Measurements from ENCODE around the gene SIVA1.

Gene SIVA1

DNA sequence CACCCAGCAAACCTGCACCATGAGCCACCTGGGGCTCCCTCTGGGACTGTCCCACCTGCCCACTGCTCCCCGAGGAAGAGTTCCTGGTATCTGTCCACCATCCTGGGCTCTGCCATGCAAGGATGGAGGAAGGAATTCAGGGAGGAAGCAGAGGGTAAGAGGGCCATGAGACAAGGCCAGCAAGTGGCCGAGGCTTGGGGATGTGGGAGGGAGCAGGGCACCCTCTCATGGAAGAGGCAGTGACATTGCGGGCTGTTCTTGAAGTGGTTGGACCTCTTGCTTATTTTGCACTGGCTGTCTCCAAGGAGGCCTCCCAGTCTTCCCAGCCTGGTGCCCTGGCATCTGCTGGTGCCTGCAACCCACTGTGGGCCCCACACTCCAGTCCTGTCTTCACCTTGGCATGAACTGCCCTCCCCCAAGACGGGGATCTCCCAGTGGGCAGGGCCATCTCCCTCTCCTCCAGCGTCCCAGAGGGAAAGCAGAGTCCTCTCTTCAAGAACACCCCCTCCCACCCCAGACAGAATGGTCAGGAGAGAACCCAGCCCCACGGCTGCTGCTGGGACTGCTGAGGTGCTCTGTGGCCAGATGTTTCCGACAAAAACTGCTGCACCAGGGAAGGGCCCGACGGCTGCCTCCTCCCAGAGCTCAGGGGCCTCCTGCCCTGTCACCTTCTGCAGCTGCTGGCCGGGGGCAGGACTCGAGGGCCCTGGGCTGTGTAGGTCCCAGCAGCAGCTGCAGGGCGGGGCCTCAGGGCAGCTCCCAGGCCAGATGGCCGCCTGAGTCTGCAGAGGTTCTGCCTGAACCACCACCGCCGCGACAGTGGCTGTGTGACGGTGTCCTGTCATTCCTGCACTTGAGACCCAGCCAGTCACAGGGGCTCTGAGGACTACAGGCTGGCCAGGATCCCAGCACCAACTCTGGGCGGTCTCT, 44.4 kb downstream of the SIVA1 start:
- DNase-seq (ENCODE audit: low spot score) = no peak

DNA sequence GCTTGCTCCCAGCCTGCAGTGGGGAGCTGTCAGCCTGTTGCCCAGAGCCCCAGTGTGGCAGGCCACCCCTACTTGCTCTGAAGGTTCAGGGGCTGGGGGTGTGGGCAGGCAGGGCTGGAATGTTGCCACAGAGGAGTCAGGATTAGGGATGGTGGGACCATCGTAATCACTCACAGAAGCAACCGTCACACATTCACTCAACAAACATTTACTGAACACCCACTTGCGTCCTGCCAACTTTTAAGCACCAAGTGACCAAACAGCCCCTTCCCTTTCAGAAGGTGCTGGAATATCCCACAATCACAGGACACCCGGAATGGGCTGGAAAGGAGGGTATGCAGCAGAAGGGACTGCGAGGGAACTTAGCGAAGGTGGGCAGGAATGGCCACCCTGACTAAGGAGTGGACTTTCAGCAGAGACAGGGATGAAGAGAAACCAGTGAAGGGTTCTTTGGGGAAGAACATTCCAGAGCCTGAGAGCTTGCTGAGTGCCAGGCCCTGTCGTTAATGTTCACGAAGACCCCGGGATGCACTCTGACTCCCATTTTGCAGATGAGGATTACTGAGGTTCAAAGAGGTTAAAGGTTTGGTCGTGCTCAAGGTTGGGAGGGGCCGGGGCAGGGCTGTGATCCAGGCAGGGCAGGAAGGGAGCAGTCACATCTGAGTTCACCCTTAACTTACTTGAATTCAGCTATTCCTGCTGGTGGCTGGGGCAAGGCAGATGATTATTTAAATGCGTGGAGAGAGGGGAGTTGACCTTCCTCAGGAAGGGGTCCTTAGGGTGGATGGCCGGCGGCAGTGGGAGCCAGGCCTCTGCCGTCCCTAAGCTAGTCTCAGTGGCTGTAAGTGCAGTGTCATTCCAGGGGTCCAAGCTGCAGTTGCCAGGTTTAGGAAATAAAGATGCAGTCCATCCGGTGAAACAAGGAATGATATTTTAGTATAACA, 45.6 kb downstream of the SIVA1 start:
- no peak for DNase-seq (ENCODE audit: low spot score)

DNA sequence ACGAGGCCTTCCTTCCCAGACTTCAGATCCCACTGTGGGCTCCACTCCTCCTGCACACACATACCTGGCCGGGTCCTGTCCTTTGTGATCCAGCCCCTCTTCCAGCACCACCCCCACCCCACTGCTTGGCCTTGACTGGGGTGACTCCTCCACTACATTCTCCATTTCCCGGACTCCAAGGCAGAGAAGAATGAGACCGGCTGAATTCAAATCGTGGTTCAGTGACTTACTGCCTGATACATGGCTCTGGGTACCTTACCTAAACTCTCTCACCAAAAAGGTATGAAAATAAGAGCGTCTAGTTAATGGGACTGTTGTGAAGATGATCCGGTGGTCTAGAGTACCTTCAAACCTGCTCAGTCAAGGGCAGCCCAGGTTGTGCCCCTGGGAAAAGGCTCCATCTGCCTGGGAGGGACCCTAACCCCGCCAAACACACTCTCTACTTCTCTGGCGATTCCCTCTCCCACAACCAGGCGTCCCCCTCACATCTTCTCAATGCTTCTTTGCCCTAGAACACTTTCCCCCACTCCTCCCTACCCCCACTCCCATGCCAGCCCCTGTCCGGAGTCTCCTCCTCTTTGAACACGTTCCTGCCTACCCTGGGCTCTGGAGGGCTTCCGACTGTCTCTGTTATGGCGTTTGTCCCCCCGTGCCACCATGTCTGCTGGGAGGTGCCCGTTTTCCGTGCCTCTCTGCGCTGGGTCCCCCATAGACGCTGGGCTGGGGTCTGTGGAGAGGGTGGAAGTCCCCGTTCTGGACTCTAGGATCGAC, 46.5 kb downstream of the SIVA1 start:
- DNase-seq (ENCODE audit: low spot score) = no peak

DNA sequence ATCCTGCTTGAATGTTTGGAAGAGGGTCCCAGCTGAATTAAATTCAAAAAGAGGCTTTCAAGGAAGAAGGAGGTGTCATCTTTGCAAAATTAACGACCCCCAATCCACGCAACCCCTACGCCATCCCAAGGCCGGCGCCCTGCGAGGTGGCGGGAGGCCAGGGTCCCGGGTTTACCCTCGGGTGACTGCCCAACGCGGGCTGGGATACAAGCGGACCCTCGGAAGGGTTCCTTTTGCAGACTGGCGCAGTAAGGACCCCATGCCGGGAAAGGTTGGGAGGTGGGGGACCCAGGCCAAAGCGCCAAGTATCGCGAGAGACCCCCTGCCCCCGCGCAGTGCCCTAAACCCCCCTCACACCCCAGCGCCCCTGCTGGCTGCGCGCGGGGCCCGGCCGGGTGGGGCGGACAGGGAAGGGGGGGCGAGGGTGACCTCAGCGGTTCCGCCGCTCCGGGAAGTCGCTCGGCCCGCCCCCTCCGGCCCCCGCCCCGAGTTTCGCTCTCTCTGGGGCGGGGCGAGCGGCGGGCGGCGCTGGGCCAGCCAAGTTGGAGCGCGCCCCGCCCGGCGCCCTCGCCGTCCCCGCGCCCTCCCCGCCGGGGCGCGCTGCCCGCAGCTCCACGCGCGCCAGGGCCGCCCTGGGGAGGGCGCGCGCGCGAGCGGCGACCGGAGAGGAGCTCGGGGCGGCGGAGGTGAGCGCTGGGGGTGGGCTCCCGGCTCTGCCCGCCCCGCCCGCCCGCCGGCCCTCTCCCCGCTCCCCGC, 47.2 kb downstream of the SIVA1 start:
- DNase-seq (ENCODE audit: low spot score) = peak; percentile 89

DNA sequence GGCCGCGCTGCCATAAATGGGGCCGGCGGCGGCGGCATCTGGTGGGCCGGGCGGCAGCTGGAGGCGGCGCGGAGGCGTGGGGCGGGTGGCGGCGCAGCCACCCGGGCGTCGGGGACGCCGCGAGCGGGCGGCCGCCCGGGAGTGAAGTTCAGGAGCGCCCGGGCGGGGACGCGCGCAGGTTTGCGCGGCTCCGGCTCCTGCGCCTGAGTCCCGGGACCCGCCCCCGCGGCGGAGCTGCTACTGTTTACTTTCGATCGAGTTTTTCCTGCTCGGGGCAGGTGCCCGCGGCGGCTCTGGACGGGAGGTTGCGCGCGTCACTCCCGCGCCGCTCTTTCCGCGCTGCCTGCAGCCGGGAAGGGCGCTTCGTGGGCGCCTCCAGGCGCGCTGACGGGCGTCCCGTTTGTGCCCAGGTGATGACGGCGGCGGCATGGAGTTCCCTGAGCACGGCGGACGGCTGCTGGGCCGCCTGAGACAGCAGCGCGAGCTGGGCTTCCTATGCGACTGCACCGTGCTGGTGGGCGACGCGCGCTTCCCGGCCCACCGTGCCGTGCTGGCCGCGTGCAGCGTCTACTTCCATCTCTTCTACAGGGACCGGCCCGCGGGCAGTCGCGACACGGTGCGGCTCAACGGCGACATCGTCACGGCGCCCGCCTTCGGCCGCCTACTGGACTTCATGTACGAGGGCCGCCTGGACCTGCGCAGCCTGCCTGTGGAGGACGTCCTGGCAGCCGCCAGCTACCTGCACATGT, 48.0 kb downstream of the SIVA1 start, which contains the start of gene ZBTB42:
ZBTB42 (plus strand) TSS at position 331 of the 749 bp plus-strand sequence; CDS start at position 428, 97 bp downstream.
- peak; percentile 69 for DNase-seq (ENCODE audit: low spot score)

DNA sequence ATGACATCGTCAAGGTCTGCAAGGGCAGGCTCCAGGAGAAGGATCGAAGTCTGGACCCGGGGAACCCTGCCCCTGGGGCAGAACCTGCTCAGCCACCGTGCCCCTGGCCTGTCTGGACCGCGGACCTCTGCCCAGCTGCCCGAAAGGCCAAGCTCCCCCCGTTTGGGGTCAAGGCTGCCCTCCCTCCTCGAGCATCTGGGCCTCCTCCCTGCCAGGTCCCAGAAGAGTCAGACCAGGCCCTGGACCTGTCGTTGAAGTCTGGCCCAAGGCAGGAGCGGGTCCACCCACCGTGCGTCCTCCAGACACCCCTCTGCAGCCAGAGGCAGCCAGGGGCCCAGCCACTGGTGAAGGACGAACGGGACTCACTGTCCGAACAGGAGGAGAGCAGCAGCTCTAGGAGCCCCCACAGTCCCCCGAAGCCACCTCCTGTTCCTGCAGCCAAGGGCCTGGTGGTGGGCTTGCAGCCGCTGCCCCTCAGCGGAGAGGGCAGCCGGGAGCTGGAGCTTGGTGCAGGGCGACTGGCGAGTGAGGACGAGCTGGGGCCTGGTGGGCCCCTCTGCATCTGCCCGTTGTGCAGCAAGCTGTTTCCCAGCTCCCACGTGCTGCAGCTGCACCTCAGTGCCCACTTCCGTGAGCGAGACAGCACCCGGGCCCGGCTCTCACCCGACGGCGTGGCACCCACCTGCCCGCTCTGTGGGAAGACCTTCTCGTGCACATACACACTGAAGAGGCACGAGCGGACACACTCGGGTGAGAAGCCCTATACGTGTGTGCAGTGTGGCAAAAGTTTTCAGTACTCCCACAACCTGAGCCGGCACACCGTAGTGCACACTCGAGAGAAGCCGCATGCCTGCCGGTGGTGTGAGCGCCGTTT, 48.8 kb downstream of the SIVA1 start:
- no peak for DNase-seq (ENCODE audit: low spot score)

DNA sequence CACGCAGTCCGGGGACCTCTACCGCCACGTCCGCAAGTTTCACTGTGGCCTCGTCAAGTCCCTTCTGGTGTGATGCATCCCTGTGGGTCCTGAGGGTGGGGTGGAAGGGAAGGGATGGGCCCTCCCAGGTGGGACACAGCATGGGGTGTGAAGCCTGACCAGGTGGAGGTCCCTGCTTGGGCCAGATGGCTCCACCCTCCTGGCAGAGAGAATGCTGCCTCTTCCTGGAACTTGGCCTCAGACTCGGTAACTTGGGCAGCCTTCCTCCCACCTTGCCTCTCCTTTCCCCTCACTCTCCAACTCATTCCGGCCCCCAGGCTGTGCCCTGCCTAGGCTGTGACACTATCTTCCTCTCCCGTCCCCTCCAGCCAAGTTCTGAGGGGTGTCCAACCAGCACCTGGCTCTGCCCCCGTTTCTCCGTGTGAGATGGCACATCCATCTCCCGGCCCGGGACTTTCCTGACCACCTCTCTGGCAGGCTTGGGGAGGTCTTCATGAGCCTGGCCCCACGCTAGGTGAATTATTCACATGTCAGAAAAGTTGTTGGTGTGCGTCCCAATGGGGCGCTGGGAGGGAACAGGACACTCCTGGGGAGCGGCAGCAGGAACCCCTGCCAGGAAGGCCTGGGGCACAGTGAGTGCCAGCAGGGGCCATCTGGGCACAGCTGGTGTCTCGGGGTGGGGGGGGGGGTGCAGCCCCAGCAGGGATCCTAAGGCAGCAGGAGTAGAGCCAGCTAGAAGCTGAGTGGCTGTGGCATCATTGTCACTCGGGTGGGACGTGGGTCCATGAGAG, 49.6 kb downstream of the SIVA1 start:
- DNase-seq (ENCODE audit: low spot score) = no peak

DNA sequence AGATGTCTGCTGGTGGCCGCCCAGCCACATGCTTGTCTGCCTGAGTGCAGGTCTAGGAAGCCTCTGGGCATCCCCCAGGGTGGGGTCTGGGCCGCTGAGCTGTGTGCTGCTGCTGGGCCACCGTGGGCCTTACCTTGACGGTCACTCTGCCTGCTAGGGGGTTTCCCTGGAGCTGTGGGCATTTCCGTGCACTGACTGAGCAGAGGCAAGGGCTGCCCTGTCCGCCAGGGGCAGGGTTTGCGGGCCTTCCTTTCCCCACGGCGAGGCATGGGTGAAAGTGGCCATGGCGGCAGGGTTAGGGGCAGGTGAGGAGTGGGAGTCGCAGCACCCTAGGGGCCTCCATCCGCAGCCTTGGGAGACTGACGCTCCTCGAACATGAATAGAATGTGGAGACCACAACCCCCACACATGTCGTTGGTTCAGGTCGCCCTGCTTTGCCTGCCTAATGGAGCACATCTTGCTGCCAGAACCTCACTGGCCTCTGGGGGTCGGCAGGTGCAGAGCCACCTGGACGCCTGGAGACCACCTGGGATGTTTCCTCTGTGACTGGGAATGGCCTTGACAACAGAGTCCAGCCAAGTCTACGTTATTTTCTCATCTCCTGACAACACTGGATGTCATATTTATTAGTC, 50.4 kb downstream of the SIVA1 start:
- DNase-seq (ENCODE audit: low spot score) = no peak

DNA sequence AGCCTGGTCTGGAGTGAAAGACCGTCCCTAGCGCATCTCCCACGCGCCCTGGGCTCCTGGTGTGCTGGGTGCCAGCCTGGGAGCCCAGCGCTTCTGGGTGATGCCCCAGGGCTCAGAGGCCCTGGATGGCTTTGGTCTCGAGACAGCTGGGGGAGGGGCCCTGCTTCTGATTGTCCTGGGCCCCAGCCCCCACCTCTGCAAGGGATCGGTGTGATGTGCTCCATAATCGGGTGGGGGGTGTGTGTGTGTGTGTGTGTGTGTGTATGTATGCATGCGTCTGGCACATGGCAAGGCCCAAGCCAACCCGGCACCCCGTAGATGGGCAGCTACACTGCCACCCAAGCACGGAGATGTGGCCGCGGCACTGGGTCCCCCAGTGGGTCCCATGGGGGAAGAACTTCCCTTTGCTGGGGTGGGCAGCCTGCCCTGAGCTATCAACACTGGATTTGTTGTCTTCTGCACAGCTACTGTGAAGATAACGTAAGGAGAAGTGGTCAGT, 51.0 kb downstream of the SIVA1 start:
- no peak for DNase-seq (ENCODE audit: low spot score)

DNA sequence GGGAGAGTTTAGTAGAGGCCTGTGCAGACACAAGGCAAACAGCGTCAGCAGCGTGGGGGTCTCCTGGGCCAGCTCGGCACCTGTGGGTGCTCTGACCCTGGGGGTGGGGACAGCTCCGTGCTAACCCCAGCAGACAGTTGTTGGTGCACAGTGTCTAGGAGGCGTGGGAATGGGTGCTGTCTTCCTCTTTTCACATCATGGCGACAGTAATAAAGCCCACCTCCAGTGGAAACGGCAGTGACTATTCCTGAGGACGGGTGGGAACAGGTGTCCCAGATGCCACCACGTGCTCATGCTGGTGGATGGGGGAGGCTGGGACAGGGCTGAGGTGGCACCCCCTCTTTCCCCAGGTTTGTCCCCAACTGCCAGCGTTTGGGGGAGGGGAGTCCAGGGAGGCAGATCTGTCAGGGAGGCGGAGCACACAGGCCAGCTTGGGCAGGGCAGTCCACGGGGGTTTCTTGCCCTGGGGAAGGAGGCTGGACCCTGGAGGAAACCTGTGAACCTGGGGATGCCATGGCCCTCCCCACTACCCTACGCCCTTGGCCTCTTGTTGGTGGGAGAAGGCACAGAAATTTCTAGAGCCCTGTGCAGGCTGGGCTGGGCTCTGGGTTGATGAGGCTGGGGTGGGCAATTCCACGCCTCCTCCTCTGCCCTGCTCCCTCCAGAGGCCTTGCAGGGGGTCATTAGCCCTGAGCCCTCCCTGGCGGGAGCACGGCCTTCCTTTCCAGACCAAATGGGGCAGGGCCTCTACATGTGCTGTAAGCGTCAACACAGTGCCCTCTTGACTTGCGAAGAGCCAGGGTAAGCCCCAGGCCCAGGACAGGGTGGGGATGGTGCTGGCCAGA, 51.8 kb downstream of the SIVA1 start:
- no peak for DNase-seq (ENCODE audit: low spot score)

DNA sequence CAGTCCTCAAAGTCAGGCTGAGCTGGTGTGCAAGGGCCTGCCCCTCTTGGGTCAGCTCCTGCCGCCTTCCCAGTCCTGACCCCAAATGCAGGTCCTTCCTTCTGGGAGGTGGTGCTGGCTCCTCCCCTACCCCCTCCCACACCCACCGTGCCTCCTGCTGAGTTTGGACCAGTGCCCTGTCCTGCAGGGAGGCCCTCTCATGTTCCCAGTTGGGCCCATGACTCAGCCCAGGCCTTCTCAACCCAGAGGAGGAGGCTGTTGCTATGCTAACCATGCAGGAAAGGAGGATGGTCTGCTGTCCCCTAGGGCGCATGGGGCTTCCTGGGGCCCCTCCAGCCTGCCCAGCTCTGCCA, 52.4 kb downstream of the SIVA1 start:
- DNase-seq (ENCODE audit: low spot score) = peak; percentile 89

DNA sequence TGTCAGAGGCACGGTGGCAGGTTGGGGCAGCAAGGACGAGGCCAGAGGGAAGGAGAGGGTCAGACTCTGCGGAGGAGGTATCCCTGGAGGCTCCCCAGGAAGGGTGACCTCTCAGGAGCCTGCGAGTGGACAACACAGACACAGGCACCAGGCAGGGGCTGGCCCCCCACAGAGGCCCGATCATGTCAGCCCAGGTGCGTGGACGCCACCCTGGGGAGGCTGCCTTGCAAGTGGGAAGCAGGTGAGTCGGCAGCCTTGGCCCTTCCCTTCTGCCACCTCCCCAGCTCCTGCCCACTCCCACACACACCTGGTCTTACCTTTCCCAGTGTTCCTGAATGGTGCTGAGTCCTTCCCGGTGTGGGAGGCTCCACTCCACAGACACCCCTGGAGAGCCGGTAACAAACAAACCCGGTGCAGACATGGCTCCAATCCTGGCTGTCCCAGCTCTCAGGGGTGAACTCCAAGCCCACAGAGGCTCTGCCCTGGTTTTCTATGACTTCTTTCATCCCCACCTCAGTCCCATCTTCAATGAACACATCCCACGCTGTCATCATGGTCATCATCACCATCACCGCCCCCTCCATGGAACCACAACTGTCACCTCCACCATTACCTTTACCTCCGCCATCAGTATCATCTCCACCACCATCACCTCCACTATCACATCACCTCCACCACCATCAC, 53.1 kb downstream of the SIVA1 start:
- DNase-seq (ENCODE audit: low spot score) = no peak

DNA sequence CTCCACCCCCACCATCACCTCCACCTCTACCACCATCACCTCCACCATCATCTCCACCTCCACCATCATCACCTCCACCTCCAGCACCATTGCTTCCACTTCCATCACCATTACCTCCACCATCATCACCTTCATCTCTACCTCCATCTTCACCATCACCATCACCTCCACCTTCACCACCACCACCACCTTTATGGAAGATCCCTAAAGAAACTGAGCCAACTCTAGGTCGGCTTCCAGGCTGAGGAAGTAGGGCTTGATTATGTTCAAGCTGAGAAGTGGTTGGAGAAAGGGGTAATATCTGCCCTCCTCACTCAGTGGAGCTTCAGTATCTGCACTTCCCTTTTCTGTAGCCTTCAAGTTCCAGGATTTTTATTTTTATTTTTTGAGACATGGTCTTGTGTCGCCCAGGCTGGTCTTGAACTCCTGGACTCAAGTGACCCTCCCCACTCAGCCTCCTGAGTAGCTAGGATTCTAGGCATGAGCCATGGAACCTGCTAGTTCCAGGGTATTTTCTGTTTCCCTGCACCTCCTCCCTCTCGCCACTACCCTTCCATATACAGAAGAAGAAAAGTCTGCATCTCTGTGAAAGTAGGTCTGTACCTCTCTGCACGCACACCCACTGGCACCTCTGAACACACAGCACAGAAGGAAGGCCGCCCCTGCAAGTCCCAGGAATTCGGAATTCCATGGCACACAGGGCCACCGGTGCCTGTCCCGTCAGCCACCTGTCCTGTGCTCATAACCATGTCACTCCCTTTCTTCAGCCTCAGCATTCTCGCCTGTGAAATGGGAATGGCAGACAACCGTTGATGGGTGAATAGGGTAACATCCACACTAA, 53.9 kb downstream of the SIVA1 start:
- no peak for DNase-seq (ENCODE audit: low spot score)

DNA sequence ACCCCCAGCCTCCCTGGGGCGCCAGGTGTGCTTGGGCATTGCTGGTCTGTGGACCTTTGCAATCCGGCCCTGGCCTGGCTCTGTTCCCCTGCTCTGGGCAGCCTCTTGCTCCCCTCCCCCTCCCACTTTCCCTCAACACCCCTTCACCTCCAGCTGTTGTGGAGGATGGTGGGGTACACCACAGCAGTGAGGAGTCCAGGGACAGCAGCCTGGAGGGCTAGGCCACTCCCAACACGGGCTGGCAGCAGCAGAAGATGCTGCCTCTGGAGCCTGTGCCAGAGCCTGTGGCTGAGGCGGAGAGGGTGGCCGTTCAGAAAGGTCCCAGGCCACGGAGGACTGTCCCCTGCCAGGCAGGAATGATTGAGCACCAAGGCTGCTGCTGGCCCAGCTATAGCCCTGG, 55.5 kb downstream of the SIVA1 start:
- no peak for DNase-seq (ENCODE audit: low spot score)

Measured in hepatic stellate cell (primary cell).